ENCODE results near the gene TSACC.
A peak's percentile ranks its signal among the peaks of the same experiment; 100 is the strongest.

The TSACC gene

DNA sequence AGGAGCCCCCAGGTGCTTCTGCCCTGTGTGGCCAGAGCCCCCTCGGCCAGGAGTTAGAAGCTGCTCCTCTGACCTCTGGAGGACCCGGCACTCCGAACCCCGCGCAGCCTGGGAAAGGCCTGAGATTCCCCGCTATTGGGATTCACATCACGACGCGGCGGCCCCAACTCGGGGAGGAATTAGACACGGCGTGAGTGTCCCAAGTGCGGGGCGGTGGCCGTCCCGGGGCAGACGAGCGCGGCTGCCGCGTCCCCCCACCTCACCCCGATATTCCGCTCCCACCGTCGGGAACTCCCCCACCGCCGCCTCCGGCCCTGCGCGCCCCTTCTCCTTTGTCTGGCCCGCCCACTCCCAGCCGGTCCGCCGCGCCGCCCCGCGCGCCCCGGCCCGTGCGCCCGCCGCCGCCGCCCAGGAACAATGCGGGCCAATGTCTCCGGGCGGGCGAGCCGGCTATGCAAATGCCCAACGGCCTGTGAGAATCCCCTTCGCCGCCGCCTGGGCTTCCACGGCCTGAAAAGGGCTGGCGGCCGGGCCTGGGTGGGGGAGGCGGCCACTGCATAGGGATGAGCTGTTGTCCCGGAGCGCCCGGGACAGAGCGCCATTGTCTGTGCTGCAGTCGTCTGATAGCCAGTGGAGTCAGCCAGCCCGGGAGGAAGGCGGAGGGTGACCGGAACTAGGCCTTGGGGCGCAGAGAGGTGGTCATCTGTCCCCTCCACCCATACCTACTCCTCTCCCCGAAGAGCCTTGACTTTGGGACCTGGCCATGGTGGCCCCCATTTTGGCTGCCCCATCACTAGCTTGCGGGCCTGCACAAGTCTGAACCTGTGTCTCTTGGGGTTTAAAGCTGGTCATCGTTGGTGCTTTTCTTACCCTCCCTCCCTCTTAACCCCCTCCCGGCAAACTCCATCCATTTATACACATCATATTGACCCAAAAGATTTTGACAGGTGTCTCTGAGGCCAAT lies 50.1 kb downstream of the TSACC start:
- no peak overlapping the region for H3K4me3 ChIP-seq (ENCODE audit: low read length)
- no peaks in the 10 kb centered on the region for H3K4me1 ChIP-seq (ENCODE audit: control insufficient read depth, insufficient read depth, low read length)
- H3K27me3 ChIP-seq (replicated peaks; ENCODE audit: control insufficient read depth, insufficient read depth, low read length), result peaks cover 55% of the 10 kb centered on the region
- DNase-seq (ENCODE audit: low read depth), result peak; percentile 10
- no peaks in the 10 kb centered on the region for H3K9me3 ChIP-seq (ENCODE audit: control insufficient read depth, low read length)
- H3K36me3 ChIP-seq (ENCODE audit: control insufficient read depth, insufficient read depth, low read length, severe bottlenecking), result no peaks in the 10 kb centered on the region
- no peak overlapping the region for H3K9ac ChIP-seq (ENCODE audit: low read length)

DNA sequence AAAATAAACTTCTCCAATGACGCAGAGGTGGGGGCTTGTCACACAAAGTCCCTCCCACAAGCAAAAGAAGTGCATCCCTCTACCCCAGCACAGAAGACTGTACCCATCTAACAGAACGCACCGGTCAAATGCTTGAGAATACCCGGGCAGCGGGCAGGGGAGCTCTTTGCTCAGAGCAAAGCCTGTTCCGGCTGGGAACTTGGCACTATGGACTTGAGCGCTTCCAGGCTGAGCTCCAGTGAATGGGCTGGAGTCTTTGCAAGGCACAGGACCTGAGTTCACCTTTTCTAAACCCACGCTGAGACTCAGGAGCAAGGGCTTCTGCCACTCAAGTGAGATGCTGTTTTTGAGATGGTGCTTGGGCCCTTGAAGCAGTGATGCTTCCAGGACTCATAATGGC lies 51.0 kb downstream of the TSACC start:
- no peaks in the 10 kb centered on the region for H3K36me3 ChIP-seq (ENCODE audit: control insufficient read depth, insufficient read depth, low read length, severe bottlenecking)
- H3K4me1 ChIP-seq (ENCODE audit: control insufficient read depth, insufficient read depth, low read length), result no peaks in the 10 kb centered on the region
- no peak overlapping the region for H3K4me3 ChIP-seq (ENCODE audit: low read length)
- no peak for DNase-seq (ENCODE audit: low read depth)
- H3K9me3 ChIP-seq (ENCODE audit: control insufficient read depth, low read length), result no peaks in the 10 kb centered on the region
- peaks cover 55% of the 10 kb centered on the region for H3K27me3 ChIP-seq (replicated peaks; ENCODE audit: control insufficient read depth, insufficient read depth, low read length)
- no peak overlapping the region for H3K9ac ChIP-seq (ENCODE audit: low read length)

DNA sequence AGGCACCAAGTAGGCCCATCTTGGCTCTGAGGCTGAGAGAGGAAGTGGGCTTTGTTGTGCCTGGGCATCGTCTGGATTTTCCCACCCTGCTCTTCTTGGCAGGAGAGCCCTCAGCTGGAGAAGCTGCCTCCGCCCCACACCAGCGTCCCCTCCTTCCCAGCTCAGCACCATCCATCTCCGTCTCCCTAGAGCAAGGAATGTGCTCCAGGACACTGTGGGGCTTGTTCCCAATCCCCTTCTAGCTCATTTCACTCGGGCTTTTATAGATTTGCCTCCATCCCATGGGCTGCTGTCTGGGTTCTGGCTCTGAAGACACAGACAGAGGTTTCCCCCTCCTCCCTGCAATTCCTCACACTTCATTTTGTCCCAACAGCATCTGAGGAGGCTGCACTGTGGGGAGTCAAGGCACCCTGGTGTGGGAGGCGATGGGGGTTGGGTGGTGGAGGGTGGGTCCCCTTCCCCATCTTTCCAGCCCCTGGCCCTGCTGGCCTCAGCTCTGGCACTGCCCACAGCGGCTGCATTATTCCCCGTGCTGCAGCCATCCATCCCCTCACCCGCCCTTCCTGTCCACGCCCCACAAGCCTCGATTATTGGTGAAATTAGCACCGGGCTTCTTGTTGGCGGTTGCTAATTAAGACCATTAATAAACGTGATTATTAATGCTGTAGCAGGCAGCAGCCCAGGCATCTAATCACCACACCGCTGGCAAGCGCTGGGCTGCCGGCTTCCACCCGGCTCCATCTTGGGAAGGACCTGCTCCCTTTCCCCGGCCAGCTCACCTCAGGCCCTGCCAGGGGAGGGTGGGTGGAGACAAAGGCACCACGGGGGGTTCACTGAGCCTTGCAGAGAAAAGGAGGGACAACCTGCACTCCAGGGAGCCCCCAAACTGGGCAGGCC lies 52.4 kb downstream of the TSACC start:
- no peaks in the 10 kb centered on the region for H3K4me1 ChIP-seq (ENCODE audit: control insufficient read depth, insufficient read depth, low read length)

DNA sequence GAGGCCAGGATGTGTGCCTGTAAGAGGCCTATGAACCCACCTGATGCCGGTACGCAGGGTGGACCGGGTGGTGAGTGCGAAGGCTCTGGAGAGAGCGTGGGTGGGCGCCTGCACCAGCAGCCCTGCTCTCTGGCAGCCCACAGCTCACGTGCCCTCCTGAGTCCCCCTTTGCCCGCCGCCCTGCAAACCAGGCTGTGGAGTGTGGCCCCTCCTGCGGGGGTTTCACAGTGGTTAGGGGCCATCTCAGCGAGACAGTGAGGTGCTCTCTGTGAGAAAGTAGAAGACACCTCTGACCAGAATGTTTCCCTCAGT lies 53.0 kb downstream of the TSACC start:
- Histone ChIP-seq H3K36me3 (ENCODE audit: control insufficient read depth, insufficient read depth, low read length, severe bottlenecking) (no peaks in the 10 kb centered on the region), H3K4me1 (ENCODE audit: control insufficient read depth, insufficient read depth, low read length) (no peaks in the 10 kb centered on the region), H3K4me3 (ENCODE audit: low read length) (no peak overlapping the region), H3K9me3 (ENCODE audit: control insufficient read depth, low read length) (no peaks in the 10 kb centered on the region), H3K27me3 (replicated peaks; ENCODE audit: control insufficient read depth, insufficient read depth, low read length) (peaks cover 66% of the 10 kb centered on the region), H3K9ac (ENCODE audit: low read length) (no peak overlapping the region)
- DNase-seq (ENCODE audit: low read depth), result no peak

More for the DNA sequence above, 52.4 kb downstream of the TSACC start:
- Histone ChIP-seq H3K36me3 (ENCODE audit: control insufficient read depth, insufficient read depth, low read length, severe bottlenecking) (no peaks in the 10 kb centered on the region), H3K4me3 (ENCODE audit: low read length) (no peak overlapping the region), H3K9me3 (ENCODE audit: control insufficient read depth, low read length) (no peaks in the 10 kb centered on the region), H3K27me3 (replicated peaks; ENCODE audit: control insufficient read depth, insufficient read depth, low read length) (peaks cover 63% of the 10 kb centered on the region), H3K9ac (ENCODE audit: low read length) (no peak overlapping the region)
- no peak for DNase-seq (ENCODE audit: low read depth)

DNA sequence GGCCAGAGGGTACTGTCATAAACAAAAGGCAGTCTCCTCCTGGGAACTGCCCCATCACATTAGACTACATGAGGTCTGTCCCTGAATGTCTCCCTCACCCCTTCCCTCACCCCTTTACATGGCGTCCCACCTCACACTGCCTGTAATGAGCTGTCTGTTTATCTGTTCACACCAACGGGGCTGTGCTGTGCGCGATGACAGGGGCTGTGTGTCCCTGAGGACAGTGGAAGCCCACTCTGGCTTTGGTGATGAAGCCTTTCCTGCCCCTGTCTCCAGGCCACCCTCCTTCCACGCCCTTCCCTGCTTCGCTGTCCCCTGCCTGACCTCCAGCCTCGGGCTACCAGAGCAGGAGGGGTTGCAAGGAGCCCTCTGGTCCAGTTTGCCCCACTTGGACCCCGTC lies 53.4 kb downstream of the TSACC start:
- Histone ChIP-seq H3K27me3 (replicated peaks; ENCODE audit: control insufficient read depth, insufficient read depth, low read length) (peaks cover 66% of the 10 kb centered on the region), H3K4me3 (ENCODE audit: low read length) (no peak overlapping the region), H3K36me3 (ENCODE audit: control insufficient read depth, insufficient read depth, low read length, severe bottlenecking) (no peaks in the 10 kb centered on the region), H3K9me3 (ENCODE audit: control insufficient read depth, low read length) (no peaks in the 10 kb centered on the region), H3K9ac (ENCODE audit: low read length) (no peak overlapping the region), H3K4me1 (ENCODE audit: control insufficient read depth, insufficient read depth, low read length) (no peaks in the 10 kb centered on the region)
- DNase-seq (ENCODE audit: low read depth), result no peak

DNA sequence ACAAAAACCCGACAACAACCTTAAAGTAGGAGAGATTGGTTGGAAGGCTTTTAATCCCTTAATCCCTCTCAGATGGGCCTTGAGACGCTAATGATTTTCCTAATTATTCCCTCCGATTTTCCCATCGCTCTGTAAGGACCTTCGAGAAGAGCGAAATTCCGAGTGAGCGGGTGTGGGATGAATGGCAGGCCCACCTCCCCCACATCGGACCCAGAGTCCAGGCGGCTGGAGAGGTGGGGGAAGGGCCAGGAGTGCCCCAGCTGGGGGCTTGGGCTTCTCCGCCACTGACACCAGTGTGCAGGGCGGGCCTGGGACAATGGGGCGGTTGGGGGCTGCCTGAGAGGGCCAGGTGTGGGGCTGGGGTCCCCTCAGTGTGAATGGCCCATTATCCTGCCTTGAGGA lies 54.1 kb downstream of the TSACC start:
- H3K4me1 ChIP-seq (ENCODE audit: control insufficient read depth, insufficient read depth, low read length), result no peaks in the 10 kb centered on the region
- peaks cover 59% of the 10 kb centered on the region for H3K27me3 ChIP-seq (replicated peaks; ENCODE audit: control insufficient read depth, insufficient read depth, low read length)
- H3K4me3 ChIP-seq (ENCODE audit: low read length), result no peak overlapping the region
- no peaks in the 10 kb centered on the region for H3K36me3 ChIP-seq (ENCODE audit: control insufficient read depth, insufficient read depth, low read length, severe bottlenecking)
- H3K9me3 ChIP-seq (ENCODE audit: control insufficient read depth, low read length), result no peaks in the 10 kb centered on the region
- DNase-seq (ENCODE audit: low read depth), result no peak
- no peak overlapping the region for H3K9ac ChIP-seq (ENCODE audit: low read length)

DNA sequence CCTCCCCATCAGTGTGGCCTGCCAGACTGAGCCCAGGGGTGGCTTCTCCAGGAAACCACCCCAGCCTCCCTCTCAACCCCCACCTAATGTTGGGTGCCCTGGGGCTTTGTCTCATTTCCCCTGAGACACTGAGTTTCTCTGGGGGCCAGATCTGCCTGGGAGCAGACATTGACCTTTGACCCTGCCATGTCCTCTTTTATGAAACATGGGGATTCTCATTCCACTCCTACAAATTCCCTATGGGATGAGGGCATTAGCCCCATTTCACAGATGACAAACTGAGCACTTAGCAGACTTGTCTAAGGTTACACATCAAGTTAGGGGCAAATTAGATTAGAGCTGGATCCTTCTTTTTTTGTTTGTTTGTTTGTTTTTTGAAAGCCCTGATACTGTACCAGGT lies 54.8 kb downstream of the TSACC start:
- DNase-seq (ENCODE audit: low read depth), result no peak
- Histone ChIP-seq H3K4me3 (ENCODE audit: low read length) (no peak overlapping the region), H3K9me3 (ENCODE audit: control insufficient read depth, low read length) (no peaks in the 10 kb centered on the region), H3K27me3 (replicated peaks; ENCODE audit: control insufficient read depth, insufficient read depth, low read length) (peaks cover 52% of the 10 kb centered on the region), H3K36me3 (ENCODE audit: control insufficient read depth, insufficient read depth, low read length, severe bottlenecking) (no peaks in the 10 kb centered on the region), H3K4me1 (ENCODE audit: control insufficient read depth, insufficient read depth, low read length) (no peaks in the 10 kb centered on the region), H3K9ac (ENCODE audit: low read length) (no peak overlapping the region)

DNA sequence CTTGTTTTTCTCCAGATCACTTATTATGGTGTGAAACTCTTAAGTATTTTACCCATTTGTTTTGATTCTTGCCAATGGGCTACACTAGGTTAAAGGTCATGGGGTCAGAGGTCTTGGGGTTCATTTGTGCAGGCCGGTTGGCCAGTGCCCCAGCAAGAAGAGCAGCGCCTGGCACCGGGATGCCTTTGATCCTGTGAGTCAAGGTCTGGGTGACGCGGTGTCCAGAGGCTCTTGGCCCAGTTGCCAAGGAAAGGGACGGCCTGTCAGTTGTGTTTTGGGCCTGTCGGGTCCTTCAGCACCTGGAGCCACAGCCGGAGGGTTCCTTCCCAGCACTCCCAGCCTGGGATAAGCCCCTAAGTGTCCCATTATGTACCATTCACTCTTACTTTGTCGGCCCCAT lies 55.8 kb downstream of the TSACC start:
- Histone ChIP-seq H3K9me3 (ENCODE audit: control insufficient read depth, low read length) (no peaks in the 10 kb centered on the region), H3K4me3 (ENCODE audit: low read length) (no peak overlapping the region), H3K27me3 (replicated peaks; ENCODE audit: control insufficient read depth, insufficient read depth, low read length) (peaks cover 48% of the 10 kb centered on the region), H3K9ac (ENCODE audit: low read length) (no peak overlapping the region), H3K36me3 (ENCODE audit: control insufficient read depth, insufficient read depth, low read length, severe bottlenecking) (no peaks in the 10 kb centered on the region), H3K4me1 (ENCODE audit: control insufficient read depth, insufficient read depth, low read length) (no peaks in the 10 kb centered on the region)
- DNase-seq (ENCODE audit: low read depth), result no peak

DNA sequence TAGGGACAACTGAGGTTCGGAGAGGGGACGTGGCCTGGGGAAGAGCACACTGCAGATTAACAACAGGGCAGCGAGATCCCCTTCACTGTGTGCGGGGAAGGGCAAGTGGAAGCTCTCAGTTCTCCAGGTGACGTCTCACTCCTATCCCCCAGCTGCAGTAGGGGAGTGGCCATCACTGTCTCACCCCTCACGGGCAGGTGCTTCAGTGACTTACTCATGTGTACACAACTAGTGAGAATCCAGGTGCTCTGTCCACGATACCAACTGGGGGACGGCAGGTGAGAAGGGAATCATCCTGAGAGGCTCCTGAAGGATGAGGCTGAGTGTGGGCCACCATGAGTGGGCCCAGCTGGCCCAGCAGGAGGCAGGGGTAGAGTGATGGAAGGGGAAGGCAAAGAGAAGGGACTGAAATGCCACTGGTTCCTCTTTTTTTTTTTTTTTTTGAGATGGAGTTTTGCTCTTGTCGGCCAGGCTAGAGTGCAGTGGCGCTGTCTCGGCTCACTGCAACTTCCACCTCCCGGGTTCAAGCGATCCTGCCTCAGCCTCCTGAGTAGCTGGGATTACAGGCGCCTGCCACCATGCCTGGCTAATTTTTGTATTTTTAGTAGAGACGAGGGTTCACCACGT lies 56.6 kb downstream of the TSACC start:
- Histone ChIP-seq H3K9ac (ENCODE audit: low read length) (no peak overlapping the region), H3K4me3 (ENCODE audit: low read length) (no peak overlapping the region), H3K4me1 (ENCODE audit: control insufficient read depth, insufficient read depth, low read length) (no peaks in the 10 kb centered on the region), H3K27me3 (replicated peaks; ENCODE audit: control insufficient read depth, insufficient read depth, low read length) (peaks cover 46% of the 10 kb centered on the region), H3K36me3 (ENCODE audit: control insufficient read depth, insufficient read depth, low read length, severe bottlenecking) (no peaks in the 10 kb centered on the region), H3K9me3 (ENCODE audit: control insufficient read depth, low read length) (no peaks in the 10 kb centered on the region)
- DNase-seq (ENCODE audit: low read depth), result no peak

Measured in adipocyte (in vitro differentiated cells).